ENCODE results near the gene SEMA3A.
A peak's percentile ranks its signal among the peaks of the same experiment; 100 is the strongest.
"Not testable (repeated sequence)": the region's sequence is repeated elsewhere in the genome, so short reads cannot be mapped to it uniquely, and the experiment has no call there.

SEMA3A gene

DNA sequence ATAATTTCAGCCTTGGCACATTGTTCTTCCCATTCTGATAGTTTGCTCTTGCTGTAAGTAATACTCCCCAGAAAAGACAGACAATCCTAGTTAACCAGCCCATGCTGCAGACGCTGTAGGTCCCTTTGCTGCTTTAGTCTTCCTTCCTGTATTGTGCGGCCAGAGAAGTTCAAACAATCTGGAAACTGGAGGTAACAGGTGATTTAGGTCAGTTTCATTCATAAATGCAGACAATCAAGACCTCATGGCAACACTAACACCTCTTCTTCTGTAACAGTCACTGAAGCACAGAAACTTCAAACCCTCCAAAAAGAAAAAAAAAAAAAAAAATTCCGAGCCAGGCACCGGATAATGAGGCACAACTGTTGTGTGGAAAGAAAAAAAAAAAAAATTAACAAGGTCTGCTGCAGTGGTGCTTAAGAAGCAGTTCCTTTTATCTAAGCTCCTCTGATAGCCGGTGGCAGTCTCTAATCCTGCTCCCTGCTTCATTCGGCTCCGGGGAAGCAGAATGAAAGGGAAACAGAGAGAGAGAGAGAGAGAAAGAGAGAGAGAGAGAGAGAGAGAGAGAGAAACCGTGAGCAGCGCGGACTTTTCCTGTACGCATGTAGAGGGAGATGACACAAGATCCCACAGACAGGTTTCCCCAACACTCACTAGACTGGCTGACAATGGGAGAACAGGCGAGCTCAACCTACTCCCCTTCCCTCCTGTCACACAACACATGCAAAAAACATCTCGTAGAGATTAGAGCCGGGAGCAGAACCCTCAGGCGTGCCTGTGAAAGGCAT lies at the start of gene SEMA3A:
TSS of gene SEMA3A (minus strand) at position 306 of the 788 bp plus-strand sequence. CDS start at position 103, 203 bp downstream.
- TF ChIP-seq, protein P1, sequence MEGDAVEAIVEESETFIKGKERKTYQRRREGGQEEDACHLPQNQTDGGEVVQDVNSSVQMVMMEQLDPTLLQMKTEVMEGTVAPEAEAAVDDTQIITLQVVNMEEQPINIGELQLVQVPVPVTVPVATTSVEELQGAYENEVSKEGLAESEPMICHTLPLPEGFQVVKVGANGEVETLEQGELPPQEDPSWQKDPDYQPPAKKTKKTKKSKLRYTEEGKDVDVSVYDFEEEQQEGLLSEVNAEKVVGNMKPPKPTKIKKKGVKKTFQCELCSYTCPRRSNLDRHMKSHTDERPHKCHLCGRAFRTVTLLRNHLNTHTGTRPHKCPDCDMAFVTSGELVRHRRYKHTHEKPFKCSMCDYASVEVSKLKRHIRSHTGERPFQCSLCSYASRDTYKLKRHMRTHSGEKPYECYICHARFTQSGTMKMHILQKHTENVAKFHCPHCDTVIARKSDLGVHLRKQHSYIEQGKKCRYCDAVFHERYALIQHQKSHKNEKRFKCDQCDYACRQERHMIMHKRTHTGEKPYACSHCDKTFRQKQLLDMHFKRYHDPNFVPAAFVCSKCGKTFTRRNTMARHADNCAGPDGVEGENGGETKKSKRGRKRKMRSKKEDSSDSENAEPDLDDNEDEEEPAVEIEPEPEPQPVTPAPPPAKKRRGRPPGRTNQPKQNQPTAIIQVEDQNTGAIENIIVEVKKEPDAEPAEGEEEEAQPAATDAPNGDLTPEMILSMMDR (IDR thresholded peaks at IDR 0.05; ENCODE audit: low read depth, low read length) = no peak
- H3K4me3 ChIP-seq (ENCODE audit: low read depth, low read length) = peak within 1 kb of the TSS; percentile 81

DNA sequence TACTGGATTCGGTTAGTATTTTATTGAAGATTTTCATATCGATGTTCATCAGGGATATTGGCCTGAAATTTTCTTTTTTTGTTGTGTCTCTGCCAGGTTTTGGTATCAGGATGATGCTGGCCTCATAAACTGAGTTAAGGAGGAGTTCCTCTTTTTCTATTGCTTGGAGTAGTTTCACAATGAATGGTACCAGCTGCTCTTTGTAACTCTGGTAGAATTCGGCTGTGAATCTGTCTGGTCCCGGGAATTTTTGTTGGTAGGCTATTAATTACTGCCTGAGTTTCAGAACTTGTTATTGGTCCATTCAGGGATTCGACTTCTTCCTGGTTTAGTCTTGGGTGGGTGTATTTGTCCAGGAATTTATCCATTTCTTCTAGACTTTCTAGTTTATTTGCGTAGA lies 48.4 kb upstream of the SEMA3A start:
- not testable (repeated sequence) for H3K4me3 ChIP-seq (ENCODE audit: low read depth, low read length)

DNA sequence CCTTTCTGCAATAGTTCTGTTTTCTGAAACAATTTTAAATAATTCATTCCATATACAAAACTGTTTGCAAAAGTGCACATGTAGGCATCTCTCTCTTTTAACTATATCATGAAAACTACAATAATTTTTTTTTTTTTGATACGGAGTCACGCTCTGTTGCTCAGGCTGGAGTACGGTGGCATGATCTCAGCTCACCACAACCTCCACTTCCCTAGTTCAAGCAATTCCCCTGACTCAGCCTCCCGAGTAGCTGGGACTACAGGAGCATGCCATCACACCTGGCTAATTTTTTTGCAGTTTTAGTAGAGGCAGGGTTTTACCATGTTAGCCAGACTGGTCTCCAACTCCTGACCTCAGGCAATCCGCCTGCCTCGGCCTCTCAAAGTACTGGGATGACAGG lies 44.0 kb upstream of the SEMA3A start:
- no peak overlapping the region for H3K4me3 ChIP-seq (ENCODE audit: low read depth, low read length)
- TF ChIP-seq, protein P1 (IDR thresholded peaks at IDR 0.05; ENCODE audit: low read depth, low read length) = no peak

DNA sequence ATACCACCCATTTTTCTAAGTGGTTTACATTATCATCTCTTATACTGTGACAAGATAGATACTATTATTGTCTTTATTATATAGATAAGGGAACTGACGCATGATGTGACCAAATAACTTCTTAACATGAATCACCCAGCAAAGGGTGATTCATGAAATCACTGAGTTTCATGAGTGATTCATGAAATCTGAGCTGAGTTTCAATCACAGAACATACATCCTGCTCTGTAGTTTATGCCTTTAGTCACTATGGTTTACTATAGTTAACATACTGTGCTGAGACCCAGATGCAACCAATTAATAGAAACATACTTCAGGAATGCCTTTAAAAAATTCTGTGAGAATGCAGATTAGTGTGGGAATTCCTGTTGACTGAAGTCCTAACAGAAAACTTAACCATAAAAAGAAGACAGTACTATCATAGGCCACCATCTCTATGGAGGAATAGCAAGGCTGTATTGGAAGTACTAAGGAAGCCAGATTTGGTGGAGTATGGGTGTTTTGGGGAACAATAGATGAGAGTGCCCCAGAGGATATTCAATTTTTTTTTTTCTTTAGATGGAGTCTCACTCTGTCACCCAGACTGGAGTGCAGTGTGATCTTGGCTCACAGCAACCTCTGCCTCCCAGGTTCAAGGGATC lies 43.1 kb upstream of the SEMA3A start:
- TF ChIP-seq, protein P1 (IDR thresholded peaks at IDR 0.05; ENCODE audit: low read depth, low read length) = no peak
- no peak overlapping the region for H3K4me3 ChIP-seq (ENCODE audit: low read depth, low read length)

DNA sequence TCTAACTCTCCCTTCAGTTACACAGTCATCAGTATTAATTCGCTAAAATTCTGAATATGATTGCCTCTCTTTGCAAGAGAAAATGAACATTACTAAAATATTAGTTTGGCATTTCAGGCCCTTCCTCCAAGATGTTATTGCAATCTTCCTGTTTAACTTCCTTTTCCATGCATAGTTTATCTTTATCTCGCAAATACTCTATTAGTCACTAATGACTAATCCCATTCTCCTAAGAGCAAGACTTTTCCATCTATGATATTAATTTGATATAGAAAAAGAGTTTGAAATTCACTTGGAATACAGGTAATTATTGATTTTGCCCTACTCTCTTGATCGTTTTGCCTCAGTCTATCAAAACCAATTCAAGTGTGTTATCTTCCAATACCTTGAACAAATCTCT lies 41.8 kb upstream of the SEMA3A start:
- H3K4me3 ChIP-seq (ENCODE audit: low read depth, low read length) = no peak overlapping the region
- TF ChIP-seq, protein P1 (IDR thresholded peaks at IDR 0.05; ENCODE audit: low read depth, low read length) = no peak

DNA sequence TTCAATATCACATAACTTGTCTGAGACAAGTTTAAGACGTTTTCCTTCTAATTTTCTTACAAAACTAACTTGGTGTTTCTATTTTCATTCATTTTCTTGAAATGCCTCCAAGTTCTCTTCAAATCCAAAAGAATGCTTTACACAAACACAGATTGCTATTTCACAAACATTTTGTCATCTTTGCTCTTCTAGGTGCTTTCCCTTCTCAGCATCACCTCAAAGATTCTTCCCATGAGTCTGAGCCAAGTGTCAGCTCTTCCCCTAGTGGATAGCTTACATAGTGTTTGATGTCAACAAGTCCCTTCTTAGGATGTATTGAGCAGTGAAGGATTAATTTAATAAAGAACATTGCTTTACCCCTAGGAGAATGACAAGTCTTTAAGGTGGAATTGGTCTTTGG lies 38.1 kb upstream of the SEMA3A start:
- H3K4me3 ChIP-seq (ENCODE audit: low read depth, low read length) = no peak overlapping the region
- TF ChIP-seq, protein P1 (IDR thresholded peaks at IDR 0.05; ENCODE audit: low read depth, low read length) = no peak

DNA sequence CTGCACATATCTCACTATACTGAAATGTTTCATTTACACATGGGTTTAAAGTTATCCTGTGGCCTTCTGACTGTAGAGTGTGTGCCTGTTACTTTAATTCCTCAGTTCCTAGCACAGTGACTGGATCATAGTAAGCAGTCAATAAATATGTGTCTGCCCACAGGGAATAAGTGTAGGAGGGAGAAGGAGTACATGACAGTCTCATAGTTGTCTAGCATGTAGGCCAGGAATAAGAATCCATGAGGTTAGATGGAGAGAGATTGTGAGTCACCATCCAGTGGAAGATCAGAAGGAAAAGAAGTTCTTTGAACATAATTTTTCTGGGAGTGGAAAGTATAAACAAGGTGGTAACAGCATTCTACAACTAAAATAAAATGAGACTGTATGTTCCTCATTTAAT lies 36.6 kb upstream of the SEMA3A start:
- TF ChIP-seq, protein P1 (IDR thresholded peaks at IDR 0.05; ENCODE audit: low read depth, low read length) = no peak
- no peak overlapping the region for H3K4me3 ChIP-seq (ENCODE audit: low read depth, low read length)
